ENCODE results near the gene TIGD1.
A peak's percentile ranks its signal among the peaks of the same experiment; 100 is the strongest.

Gene TIGD1

GRCh38 chr2:232521959-232522622, 28.3 kb downstream of the TIGD1 start:
- peak; percentile 67 for DNase-seq

DNA sequence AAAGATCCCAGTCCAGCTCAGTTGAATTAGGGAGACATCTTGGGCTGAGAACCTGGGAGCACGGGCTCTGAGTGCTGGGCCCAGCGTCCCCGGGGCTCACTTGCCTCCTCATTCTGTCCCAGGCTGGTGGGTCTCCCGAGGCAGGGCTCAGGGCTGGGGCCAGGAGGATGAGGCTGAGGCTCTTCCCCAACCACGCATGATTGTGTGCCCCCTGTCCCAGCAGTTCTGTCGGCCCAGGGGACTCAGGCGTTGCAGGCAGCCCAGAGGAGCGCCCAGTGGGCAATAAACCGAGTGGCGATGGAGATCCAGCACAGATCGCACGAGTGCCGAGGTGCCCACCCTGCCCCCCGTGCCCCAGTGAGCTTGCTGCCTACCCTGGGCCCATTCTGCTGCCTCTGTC, 29.3 kb downstream of the TIGD1 start:
- DNase-seq, result no peak

- no peak for DNase-seq
Measured at GRCh38 chr2:232520489-232520888, 29.9 kb downstream of the TIGD1 start.

DNA sequence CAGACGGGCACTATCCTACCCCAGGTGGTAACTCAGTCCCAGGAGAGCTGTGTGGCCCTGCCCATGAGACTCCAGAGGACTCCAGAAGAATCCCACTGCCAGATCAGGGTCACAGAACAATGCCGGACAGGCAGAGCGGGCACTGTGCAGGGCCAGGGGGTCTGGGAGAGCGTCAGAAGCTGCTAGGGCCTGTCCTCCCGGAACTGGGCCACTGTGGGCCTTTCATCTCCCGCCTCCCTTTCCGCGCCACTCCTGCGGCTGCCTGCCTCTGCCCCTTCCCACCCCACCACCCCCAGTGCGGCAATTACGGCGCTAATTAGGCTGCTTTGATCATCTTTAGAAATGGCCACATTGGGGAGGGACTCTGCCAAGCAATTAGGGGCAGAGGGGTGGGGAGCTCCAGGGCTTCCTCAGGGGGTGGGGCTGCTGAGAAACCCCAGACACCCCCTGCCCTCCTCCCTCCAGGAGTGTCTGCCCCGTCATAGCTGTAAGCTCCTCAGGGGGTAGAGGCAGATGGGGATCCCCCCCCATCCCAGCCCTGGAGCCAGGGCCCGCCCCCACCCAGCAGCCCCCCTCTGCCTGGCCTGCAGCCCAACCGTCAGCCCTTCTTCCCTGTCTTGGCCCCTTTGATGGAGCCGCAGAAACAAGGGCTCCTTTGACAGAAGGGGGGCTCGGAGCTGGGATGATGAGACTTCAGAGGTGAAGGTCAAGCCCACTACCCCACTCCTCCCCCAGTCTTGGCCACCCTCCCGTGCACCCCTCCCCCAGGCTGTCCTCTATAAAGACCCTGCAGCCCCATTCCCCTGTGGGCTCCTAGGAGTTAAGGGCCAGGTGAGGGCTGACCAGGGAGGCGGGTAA, 30.5 kb downstream of the TIGD1 start, which contains the start of gene PRSS56:
Gene PRSS56, plus strand, starts transcription at position 808 of the 858 bp plus-strand sequence. CDS start 211 bp downstream, outside the sequence.
- DNase-seq, result no peak

DNA sequence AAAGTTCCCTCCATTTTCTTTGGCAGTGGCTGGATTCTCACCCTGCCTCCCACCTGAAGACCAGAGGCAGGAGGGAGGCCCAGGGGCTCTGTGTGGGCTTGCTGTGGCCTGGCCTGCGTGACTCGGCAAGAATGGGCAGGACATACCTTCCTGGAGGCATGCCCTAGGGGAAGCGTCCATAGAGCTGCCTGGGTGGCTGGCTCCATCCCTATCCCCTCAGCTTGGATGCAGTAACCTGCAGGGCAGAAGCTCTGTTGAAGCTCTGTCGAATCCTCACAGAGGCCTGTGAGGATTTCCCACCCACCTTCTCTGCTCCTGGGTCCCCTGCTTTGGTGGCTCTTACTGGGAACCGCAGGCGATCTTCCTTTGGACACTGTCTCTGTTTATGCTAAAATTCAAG, 31.5 kb downstream of the TIGD1 start:
- no peak for DNase-seq

- DNase-seq, result no peak
Measured at GRCh38 chr2:232516551-232516950, 33.8 kb downstream of the TIGD1 start.

- DNase-seq, result no peak
Measured at GRCh38 chr2:232515639-232516038, 34.7 kb downstream of the TIGD1 start.

DNA sequence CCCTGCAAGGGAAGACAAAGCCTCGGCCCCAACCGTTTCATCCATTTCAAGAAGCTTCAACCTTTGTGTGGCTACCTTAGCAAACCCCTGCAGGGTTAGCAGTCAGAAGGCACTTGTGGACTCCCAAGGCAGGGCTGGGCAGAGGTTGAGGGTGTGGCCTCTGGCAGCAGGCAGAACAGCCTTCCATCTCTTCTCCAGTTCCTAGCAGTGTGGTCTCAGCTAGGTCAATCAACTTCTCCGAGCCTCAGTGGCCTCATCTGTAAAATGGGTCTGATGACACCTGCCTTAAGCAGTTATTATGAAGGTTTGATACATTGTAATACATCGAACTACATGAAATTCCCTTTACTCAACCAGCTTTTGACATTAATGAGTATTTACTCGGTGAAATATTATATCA, 37.0 kb downstream of the TIGD1 start:
- no peak for DNase-seq

DNA sequence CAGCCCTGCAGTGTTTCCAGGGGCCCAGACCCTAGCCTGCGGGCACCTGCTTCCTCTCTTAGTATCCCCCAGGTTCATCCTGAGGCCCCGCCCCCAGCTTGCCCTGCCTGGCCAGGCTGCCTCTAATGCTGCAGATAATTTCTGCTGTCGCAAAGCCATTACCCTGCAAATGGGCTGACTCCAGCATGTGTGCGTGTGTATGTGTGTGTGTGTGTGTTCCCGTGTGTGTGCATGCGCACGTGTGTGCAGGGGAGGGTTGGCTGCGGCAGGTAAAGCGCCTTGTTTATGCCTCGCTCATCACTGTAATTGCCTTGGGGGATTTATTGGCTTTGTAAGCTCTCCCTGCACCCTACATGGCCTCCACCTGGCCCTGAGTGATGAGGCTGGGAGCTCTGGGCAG, 37.8 kb downstream of the TIGD1 start:
- no peak for DNase-seq

GRCh38 chr2:232511336-232511890, 38.9 kb downstream of the TIGD1 start:
- no peak for DNase-seq

GRCh38 chr2:232508251-232508650, 42.1 kb downstream of the TIGD1 start:
- DNase-seq, result no peak

- DNase-seq, result no peak
Measured at GRCh38 chr2:232506709-232507108, 43.6 kb downstream of the TIGD1 start.

DNA sequence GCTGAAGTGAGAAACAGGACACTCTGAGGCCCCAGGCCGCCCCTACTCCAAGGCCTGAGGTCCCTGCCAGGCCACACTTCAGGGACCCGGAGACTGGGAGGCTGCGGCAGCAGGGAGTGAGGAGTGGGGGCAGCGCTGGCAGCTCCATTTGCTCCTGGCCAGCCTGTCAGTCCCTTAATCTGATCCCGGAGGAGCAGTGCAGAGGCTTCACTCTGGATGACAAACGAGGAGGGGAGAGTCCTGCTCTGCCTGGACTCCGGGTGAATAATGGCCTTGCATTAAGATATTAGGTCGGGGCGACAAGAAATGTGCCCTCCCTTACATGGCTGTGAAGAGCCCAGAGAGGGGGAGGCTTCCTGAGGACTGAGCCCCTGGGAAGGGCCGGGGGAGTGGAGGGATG, 44.5 kb downstream of the TIGD1 start:
- no peak for DNase-seq

DNA sequence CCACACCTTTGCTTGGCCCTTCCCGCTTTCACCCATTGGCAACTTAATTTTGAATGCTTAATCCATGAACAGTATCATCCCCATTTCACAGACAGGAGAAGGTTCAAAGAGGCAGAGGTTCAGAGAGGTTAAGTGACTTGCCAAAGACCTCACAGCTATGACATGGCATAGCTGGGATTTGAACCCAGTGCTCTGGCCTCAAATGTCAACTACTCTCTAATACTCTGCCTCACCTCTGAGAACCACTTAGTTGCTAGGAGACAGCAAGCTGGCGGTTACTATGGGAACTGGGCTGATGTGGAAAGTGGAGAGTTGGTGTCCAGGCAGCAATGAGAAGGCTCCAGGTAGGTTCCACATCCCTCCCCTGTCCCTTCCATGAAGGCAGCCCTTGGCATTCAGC, 45.9 kb downstream of the TIGD1 start:
- no peak for DNase-seq

DNA sequence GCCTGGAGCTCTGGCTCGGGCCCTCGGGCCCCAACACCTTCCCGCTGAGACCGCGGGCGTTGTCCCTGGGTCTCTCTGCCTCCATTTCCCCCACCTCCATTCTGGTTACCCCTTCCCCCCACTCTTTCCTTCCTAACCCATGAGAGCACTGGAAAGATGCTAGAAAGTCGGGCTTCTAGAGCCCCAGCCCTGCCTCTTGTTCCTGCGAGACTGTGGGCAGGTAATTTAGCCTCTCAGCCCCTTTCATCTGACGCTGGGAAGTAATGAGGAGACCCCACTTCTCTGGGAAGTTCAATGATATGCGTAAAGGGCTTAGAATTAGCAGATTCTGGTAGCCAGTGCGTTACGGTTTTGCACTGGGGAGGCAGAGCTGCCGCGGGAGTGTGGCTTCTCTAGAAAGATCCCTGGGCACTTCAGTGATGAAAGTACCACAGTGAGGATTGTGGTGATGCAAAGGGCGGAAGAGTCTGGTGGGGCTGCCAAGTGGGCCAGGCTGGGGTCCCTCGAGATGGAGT, 46.5 kb downstream of the TIGD1 start:
- DNase-seq, result no peak

- DNase-seq, result peak; percentile 56
Measured at GRCh38 chr2:232502911-232503808, 47.2 kb downstream of the TIGD1 start.

GRCh38 chr2:232502511-232502910, 47.8 kb downstream of the TIGD1 start:
- DNase-seq, result no peak

DNA sequence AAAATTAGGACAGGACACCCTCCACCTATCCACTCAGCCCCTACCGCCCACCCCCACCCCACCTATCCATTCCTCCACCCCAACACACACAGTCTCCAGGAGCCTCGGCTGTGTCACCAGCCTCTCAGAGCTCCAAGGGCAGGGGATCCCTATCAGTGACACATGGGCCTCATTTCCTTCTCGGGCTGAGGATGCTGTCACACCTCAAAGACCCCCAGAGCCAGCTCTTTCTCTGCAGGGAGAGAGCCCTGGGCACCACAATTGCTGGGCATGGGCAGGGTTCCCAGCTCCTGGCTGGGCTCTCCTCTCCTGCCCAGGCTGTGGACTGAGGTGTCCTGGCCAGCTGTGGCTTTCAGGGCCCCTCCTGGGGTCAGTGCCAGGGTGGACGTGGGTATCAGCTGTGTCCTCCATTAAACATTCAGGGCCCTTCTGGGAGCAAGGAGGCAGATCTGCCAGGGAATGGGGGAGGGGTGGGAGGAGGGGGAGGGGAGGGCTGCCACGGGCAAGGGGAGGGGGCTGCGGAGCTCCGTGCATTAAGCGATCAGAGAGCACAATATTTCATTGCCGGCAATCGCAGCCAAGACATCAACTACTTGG, 48.5 kb downstream of the TIGD1 start:
- DNase-seq, result no peak

DNA sequence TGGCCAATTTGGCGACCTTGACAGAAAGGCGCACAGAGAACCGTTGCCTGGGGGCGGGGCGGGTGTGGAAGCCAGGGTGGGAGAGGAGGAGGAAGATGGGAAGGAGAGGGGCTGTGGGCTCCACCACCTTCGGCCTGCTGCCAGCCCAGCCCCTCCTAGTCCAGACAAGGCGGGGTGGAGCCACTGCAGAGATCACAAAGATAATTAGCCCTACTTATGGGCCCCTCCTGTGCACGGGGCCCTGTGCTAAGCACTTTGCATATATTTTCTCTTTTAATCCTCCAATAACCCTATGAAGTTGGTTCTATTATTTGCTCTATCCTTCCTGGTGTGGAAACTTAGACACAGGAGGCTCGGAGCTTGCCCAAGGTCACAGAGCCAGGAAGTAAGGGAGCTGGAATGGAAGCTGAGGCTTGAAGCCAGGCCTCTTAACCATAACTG, 49.0 kb downstream of the TIGD1 start:
- DNase-seq, result no peak

DNA sequence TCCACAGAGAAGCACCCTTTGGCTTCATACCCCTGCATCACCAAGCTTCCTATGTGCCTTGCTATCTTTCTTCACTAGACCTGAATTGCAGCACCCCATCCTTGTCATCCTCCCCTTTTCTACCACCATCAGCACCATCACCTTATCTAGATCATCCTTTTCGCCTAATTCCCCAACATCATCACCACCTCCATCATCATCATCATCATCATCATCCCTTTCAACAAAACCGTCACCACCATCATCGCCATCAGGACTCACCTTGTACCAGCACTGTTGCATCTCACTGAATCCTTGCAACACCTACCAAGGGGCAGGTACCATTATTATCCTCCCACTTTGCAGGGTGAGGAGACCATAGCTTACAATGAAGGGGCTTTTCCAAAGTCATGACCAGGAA, 51.9 kb downstream of the TIGD1 start:
- DNase-seq, result no peak

All from suppressor macrophage treated with lipopolysaccharide for 4 hours (primary cell).